GM23248 (cell line): ENCODE results near the gene IL18RAP.

ENCODE experiments used
- EZH2 ChIP-seq: fragments of 200-600 bp; sonication (generic); IDR thresholded peaks from 2 replicates; pipeline ENCODE4 v1.6.1; 2018; ENCODE audit warnings: antibody characterized with exemption, mild to moderate bottlenecking; ENCODE audit not compliant: insufficient read depth, poor library complexity, severe bottlenecking
- EZH2phosphoT487 ChIP-seq: fragments of 200-600 bp; sonication (generic); IDR thresholded peaks from 2 replicates; pipeline ENCODE4 v1.6.1; 2018; ENCODE audit warnings: antibody characterized with exemption, moderate library complexity, mild to moderate bottlenecking, low read depth; ENCODE audit not compliant: insufficient read depth

- TF ChIP-seq EZH2 (no peak), EZH2phosphoT487 (no peak)
Measured at GRCh38 chr2:102481931-102482330, 59.0 kb downstream of the IL18RAP start.
